Femur (tissue), 1 donor: ENCODE results near the gene GRIA1.

Experiments used
- DNase-seq: peaks from one replicate; pipeline ENCODE4 v3.0.0-alpha.2; 2017

GRIA1 gene

DNA sequence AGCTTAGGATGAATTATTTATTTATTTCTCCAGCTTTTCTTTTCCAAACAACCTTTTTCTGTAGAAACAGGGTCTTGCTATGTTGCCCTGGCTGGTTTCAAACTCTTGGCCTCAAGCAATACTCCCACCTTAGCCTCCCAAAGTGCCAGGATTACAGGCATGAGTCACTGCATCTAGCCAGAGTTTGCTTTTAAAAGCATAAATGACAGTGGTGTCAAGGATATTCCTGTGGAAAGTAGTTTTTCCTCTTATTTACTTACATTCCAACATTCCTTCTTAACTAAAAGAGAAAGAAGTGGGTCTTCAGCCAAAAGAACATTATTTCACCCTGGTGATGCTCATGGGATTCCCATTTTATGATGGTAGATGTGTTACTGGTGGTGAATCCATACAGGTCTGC lies 62.4 kb downstream of the GRIA1 start:
- no peak for DNase-seq

DNA sequence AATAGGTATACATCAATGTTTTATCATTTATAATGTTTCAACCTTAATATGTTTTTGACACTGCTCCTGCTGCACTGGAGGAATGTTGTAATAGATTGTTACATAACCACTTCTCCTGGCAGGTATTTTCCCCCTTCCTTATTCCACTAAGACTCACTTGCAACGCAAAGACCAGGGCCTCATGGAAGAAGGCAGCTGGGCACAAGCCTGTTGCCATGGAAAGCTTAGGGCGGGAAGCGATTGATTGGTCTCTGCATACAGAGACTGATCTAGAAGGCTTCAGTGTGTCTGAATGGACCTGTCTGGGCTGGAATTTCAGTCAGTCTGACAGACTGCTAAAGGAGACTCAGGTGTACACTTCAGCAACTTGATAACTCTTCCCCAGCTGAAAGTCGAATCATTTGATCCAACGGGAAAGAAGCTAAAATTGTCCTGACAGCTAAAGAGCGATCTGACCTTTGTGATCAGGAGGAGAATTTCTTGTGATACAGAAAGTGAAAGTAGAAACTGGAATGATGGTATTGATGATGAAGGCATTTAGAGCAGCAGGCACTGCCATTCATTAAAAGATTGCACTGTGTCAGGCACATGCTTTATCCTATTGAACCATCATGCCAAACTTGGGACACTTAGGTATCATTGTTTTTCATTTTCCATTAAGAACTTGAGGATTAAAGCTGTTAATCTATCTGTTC lies 65.1 kb downstream of the GRIA1 start:
- DNase-seq: no peak

- DNase-seq: no peak
These were observed 68.5 kb downstream of the GRIA1 start for GRCh38 chr5:153558957-153559356.

DNA sequence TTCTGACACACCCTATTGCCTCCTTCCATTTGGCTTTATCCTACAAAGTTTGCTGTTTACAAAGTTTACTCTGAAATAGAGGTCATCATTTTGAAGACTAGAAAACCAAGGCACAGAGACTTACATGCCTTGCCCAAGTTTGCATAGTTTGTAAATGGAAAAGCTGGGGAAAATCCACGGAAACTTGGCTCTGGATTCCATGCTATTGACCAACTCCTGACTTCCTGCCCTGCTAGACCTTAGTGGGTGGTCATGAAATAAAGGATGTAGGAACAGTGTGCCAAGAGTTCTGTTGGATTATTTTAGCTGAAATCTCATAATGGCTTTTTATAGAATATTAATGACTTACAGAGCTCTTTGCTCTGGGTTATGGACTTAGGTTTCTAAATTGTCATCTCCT lies 69.5 kb downstream of the GRIA1 start:
- no peak for DNase-seq

DNA sequence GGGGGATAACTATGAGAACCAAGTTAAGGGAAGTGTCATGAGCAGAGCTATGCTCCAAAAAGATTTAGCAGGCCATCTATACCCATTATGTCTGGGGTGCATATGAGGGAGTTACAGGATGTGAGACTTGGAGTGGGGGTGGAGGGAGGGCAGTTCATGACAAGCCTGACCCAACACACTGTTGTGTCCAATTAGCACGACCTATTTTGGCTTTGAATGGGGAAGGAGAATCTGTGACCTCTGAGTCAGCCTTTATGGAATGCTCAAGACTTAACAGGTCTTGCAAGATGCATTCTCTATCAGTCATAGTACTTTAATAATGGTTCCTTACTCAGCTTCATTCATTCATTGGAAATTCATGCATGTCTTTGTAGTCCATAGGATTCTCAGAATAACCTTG lies 71.7 kb downstream of the GRIA1 start:
- DNase-seq: no peak

DNA sequence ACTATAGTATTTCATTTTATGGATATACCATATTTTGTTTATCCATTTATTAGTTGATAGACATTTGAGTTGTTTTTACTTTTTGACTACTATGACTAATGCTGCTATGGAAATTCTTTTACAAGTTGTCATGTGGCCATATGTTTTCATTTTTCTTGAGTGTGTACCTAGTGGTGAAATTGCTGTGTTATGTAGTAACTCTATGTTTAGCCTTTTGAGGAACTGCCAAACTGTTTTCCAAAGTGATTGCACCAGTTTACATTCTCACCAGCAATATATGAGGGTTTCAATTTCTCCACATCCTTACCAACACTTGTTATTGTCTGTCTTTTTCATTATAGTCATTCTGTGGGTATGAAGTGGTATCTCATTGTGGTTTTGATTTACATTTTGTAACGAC lies 75.4 kb downstream of the GRIA1 start:
- no peak for DNase-seq

DNA sequence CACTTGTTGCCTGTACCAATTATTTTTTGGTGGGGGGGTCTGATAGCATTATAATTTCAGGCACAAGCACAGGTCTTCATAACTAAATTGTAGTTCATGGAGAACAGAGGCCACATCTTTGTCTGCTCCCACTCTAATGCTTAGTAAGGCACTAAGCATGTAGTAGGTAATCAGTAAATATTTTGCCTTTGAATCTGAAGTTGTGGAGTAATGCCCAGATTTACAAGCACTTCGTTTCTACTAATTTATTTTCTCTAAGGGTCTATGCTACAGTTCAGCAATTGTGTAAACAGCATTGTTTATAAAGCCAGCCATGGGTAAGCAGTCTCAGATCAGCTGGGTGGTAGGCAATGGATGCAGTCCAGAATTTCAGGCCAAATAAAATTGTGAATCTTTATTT lies 78.6 kb downstream of the GRIA1 start:
- DNase-seq: no peak

DNA sequence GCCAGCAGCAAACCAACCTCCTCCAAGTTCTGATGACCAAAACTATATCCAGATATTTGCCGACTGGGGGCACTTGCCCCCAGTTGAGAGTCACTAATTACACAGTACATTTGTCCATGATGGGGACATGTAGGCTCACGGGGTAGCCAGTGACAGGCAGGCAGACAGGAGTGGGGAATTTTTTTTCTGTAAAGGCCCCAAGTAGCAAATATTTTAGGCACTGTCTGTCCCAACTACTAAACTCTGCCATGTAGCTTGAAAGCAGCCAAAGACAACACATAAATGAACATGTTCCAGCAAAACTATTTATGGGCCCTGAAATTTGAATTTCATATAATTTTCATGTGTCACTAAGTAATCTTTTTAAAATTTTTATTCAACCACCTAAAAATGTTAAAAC lies 80.7 kb downstream of the GRIA1 start:
- DNase-seq: no peak

- no peak for DNase-seq
These were observed 82.1 kb downstream of the GRIA1 start for GRCh38 chr5:153572411-153573145.

GRCh38 chr5:153573326-153574033 lies 83.0 kb downstream of the GRIA1 start:
- no peak for DNase-seq

- DNase-seq: no peak
These were observed 93.9 kb downstream of the GRIA1 start for GRCh38 chr5:153584126-153584959.

DNA sequence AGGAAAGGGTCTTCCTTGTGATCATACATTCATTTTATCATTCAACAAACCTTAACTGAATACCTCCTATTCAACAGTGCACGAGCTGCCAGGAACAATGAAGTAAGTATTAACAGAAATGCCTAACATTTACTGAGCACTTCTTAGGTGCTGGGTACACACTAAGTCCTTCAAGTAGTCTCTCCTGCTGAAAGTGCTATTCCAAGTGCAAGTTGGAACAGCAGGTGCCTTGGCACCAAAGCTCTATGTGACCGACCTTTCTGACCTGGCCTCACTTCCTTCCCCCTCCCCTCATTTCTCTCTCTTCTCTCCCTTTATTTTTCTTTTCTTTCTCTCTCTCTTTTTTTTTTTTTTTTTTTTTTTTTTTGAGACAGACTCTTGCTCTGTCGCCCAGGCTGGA lies 94.5 kb downstream of the GRIA1 start:
- DNase-seq: no peak

- DNase-seq: no peak
These were observed 95.3 kb downstream of the GRIA1 start for GRCh38 chr5:153585622-153586277.

GRCh38 chr5:153592081-153592480 lies 101.6 kb downstream of the GRIA1 start:
- no peak for DNase-seq

DNA sequence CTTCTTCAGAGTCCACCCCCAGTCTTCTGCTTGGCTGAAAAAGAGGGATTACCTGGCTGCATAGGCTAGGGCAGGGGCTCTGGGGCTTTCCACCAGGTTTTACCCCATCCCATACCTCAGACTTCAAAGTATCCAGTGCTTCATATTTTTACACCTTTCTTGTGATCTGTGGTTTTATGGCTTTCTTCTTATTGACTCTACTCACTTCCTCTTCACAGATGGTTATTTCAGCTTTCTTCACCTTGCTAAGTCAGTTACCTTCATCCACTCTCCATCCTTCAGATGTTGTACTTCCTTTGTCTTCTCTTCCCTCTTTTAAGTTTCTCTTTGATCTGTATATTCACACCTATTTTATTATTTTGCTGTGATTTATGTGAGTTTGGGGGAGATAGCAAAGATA lies 104.3 kb downstream of the GRIA1 start:
- DNase-seq: no peak

GRCh38 chr5:153598099-153598498 lies 107.6 kb downstream of the GRIA1 start:
- DNase-seq: no peak

GRCh38 chr5:153601377-153601776 lies 110.9 kb downstream of the GRIA1 start:
- no peak for DNase-seq

- DNase-seq: no peak
These were observed 114.9 kb downstream of the GRIA1 start for GRCh38 chr5:153605386-153605785.

DNA sequence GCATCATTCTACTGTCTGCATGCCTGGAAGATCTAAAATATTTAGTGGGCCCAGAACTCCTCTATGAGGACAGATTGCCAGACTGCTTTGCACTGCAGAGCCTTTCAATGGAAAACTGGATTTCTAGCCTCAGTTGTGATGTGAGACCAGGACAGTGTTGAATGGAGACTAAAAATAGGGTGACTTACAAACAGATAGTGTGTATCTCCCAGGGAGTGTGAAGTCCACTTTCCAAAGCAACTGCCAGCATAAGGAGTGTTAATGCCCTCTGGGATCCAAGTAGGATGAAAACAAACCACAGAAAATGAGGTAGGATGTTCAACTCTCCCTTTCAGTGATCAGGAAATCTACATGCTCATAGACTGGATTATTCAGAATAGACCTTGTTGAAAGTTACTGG lies 119.5 kb downstream of the GRIA1 start:
- no peak for DNase-seq

DNA sequence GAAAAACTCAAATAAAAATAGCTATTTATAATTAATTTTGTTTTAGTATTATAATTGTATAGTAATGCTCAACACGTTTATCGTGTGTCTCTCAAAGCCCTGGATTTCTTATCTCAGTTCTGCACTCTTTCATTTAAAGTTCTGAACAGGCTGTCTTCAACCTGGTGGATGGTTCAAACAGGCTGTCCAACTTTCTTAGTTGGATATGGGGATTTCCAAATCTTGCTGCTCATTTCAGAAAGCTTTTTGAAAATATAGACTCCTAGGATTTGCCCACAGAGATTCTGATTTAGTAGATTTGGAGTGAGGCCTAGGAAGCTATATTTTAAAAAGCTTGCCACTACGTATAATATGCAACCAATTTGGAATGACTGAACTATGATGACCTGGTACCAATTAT lies 120.3 kb downstream of the GRIA1 start:
- DNase-seq: no peak

DNA sequence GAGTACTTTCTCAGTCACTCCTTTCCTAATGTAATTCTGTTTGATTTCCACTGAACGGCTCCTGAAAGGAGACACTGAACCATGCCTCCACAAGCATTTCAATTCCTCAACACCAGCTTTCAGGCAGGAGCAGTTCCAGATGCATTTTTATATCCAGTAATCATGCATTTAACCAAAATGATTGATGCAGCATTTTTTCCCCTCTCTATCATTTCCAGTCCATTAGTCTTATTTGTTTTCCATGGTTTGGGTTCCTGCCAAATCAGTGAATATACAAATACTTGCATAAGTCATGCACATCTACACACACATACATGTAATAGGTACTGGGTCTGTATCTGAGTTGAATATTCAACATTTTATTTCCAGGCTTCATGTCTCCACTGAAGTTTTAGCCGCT lies 122.7 kb downstream of the GRIA1 start:
- DNase-seq: no peak

- DNase-seq: no peak
These were observed 123.2 kb downstream of the GRIA1 start for GRCh38 chr5:153613672-153614071.

- DNase-seq: no peak
These were observed 126.7 kb downstream of the GRIA1 start for GRCh38 chr5:153617190-153617589.
